Putamen (tissue), 1 donor: ENCODE data around the gene CASK.
"Not testable (repeated sequence)": the region's sequence is repeated elsewhere in the genome, so short reads cannot be mapped to it uniquely, and the experiment has no call there.

Experiments used
- DNase-seq: peaks from one replicate; pipeline ENCODE4 v3.0.0-alpha.2; 2016; ENCODE audit warnings: low spot score

Gene CASK

DNA sequence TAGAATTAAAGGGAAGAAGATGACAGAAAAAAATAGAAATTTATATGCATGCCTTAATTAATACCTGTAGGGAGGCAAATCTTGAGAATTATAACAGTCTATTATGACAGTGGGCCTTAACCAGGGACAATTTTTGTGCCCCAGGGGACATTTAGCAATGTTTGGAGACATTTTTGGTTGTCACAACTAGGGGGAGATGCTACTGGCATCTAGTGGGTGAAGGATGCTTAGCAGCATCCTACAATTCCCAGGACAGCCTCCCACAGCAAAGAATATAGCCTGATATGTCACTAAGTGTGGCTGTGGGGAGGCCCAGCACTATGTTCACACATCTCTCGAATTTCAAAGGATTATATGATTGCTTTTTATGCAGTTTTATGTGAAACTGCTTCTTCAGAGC, 188.8 kb downstream of the CASK start:
- no peak for DNase-seq

DNA sequence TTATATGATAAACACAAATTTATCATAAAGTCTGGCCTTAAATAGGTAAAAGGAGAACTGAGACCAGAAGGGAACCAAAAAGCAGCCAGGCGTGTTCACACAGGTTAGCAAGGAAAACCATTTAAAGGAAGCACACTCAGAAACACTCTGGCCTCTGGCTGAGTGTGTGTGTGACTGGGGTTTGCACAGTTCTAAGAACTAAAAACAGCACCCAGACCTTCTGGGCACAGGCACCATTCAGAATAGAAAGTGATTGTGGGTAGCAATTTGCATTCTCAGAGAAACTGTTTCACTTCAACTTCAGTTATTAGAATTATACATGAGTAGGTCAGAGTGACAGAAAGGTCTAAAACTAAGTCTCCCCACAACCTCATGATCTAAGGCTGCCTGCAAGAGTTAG, 189.4 kb downstream of the CASK start:
- DNase-seq, result no peak

- DNase-seq, result no peak
Observed at GRCh38 chrX:41732260-41732659, 191.1 kb downstream of the CASK start.

DNA sequence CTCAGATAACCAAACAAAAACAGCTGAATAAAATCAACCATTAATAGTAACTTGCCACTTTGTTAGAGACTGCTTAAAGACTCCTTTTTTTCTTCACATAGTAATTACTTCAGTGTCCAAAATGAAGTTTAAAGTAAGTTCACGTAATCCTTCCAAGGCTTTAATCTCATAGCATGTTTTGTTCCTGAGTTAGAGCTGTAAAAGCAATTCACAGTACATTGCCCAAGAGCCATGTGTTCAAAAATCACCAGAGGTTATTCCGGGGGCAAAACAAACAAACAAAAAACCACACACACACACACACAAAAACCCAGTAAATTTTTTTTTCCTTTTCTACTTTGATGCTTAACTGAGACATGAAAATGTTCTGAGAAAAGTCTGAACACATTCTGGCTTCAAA, 193.3 kb downstream of the CASK start:
- no peak for DNase-seq

- no peak for DNase-seq
Observed at GRCh38 chrX:41728125-41728524, 195.2 kb downstream of the CASK start.

- no peak for DNase-seq
Observed at GRCh38 chrX:41723826-41724225, 199.5 kb downstream of the CASK start, which contains the start of gene GPR82. TSS of gene GPR82 (plus strand) at chrX:41724181. CDS start at chrX:41727027, 2,846 bp downstream.

GRCh38 chrX:41722816-41723618, 200.3 kb downstream of the CASK start:
- DNase-seq, result no peak

GRCh38 chrX:41722214-41722613, 201.1 kb downstream of the CASK start:
- no peak for DNase-seq

DNA sequence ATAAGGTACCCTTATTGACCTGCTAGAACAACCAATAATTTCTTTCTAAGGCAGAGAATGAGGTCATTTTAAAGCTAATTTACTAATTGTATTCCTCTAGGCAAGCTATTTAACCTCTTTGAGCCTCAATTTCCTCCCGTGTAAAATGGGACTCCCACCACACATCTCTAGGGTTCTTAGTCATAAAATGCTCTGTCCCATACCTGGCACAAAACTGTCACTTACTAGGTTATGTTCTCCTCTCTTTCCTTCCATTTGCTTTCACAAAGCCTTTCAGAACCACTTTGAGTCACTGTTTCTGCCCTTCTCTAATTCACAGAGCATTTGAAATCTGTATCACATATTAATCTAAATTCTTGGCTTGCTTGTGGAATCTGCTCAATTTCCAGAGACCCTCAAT, 201.8 kb downstream of the CASK start:
- no peak for DNase-seq

DNA sequence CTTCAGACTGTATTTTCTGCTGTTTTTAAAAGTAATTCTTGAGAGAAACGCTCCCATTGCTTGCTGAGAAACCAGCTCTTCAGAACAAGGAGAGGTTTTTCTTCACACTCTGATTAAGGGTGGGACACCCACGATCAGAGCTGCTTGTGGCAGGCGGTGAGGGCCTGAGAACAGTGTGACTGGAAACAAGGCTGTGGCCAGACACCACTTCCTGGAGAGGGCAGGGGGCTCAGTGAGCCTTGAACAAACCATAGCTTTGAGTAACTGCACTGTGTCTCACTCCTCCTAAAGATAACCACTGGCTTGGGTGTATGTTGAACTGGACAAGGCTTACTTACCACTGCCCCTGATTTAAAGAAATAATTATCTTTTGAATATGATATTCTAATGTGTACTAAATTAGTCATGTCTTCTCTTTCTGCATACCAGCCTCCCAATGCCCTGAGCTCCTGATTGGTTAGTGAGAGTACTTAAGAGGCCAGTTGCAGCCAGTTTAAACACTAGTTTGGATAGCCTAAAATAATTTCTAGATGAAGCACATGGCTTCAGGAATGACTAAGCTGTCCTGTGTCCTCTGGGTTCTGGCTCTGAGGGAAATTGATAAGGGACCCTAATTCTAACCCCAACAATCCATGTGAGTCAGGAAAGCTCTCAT, 203.1 kb downstream of the CASK start:
- no peak for DNase-seq

DNA sequence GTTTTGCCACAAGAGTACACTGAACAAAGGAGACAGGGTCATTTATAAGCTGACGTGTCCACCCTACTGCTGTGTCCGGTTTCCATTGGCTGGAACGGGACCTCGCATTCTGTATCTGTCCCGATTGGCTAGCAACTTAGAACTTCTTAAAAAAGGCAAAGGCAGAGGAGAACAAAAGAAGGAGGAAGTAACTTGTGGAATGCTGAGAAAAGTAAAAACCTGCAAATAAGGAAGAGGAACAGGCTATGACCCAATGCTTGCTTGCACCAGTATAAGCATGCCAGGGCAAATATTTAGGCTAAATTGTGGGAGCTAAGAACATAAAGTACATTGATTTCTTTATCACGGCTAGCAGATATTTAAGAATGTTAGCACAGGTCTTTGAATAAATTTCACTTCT, 203.7 kb downstream of the CASK start:
- DNase-seq, result not testable (repeated sequence)

- peak; percentile 32 for DNase-seq
Observed at GRCh38 chrX:41718481-41719235, 204.7 kb downstream of the CASK start.

- DNase-seq, result no peak
Observed at GRCh38 chrX:41716767-41717473, 206.4 kb downstream of the CASK start.

- DNase-seq, result no peak
Observed at GRCh38 chrX:41716222-41716621, 207.1 kb downstream of the CASK start.

- no peak for DNase-seq
Observed at GRCh38 chrX:41711021-41711667, 212.2 kb downstream of the CASK start.

DNA sequence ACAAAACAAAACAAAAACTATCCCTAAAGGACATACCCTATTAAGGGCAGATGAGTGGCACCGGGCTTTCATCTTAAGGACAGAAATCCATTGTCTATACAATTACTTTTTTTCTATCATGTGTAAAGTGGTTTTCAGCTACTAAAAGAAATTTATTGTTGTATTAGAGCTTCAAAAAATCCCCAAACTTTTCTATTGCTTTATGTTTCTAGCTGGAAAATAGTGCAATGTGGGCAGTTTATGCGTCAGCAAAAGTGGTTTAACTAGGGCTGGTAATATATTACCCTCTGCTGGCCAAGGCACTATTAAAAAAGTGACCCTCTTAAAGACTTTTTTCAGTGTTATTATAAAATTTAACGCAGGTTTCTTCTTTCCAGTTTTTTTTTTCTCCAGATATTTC, 214.9 kb downstream of the CASK start:
- DNase-seq, result no peak

- no peak for DNase-seq
Observed at GRCh38 chrX:41707218-41707617, 216.1 kb downstream of the CASK start.

DNA sequence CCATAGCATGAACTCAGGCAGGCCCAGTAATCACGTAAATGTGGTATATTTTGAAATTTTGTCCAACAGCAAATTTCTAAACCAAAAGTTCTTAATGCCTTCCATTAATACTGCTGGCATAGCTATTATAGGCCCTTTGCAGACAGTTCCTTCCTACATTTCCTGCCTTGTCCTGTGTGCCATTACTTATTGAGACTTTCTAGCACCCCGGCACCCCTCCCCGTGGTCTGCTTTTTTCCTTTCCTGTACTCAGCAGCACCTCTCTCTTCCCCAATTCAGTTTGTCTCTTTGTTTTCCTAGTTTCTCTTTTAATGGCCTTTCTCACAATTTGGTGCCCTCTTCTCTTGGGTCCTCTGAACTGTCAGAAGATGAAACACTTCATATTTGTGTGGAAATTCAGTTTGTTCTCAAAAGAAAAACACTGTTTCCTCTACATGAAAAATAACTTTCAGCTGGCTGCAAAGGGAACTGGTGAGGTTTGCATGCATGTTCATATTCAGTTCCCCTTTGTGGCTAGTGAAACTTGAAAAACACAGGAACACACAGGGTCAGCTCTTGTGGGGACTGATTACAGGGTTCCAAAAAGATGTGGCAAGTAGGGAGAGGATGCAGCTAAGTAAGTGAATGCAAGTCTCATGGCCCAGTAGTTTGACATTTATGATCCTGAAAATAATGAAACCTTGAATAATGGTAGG, 217.5 kb downstream of the CASK start:
- peak; percentile 21 for DNase-seq

GRCh38 chrX:41705042-41705441, 218.3 kb downstream of the CASK start:
- no peak for DNase-seq

GRCh38 chrX:41703574-41704029, 219.8 kb downstream of the CASK start:
- DNase-seq, result no peak

DNA sequence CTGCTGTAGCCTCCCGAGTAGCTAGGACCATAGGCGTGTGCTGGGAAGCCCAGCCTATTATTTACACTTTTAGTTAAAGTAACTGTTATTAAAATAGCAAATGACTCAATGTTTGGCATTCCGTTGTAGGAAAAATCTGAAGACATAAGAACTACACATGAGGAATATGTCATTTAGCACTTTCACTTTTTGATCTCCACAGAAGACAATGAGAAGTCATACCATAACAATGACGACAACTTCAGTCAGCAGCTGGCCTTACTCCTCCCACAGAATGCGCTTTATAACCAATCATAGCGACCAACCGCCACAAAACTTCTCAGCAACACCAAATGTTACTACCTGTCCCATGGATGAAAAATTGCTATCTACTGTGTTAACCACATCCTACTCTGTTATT, 227.9 kb downstream of the CASK start:
- DNase-seq, result no peak
